Tibial nerve (tissue), 4 donors: ENCODE results near the gene CPNE4. TPM values are rescaled to one million over a fixed set of nuclear protein-coding genes. Genes with fewer than 3 reads are reported as not detected.
A peak's percentile ranks its signal among the peaks of the same experiment; 100 is the strongest.

ENCODE experiments used
- DNase-seq, 2 donors: peaks; one replicate each; pipeline ENCODE4 v3.0.0-alpha.2; 2019; ENCODE audit warnings: low spot score in 2 of 2
- H3K27ac ChIP-seq, 4 donors: fragments of 200-600 bp; sonication (generic) in 3 of 4; one replicate each; pipeline ENCODE4 v1.5.1; 2017 to 2019; ENCODE audit warnings: mild to moderate bottlenecking in 1 of 4
- H3K27me3 ChIP-seq, 2 donors: fragments of 200-600 bp; sonication (generic) in 1 of 2; one replicate each; pipeline versions ENCODE4 v1.5.1 to v1.6.0; 2017 to 2019
- H3K36me3 ChIP-seq, 3 donors: fragments of 200-600 bp; sonication (generic); one replicate each; pipeline ENCODE4 v1.5.1; 2018 to 2019
- H3K4me1 ChIP-seq, 4 donors: fragments of 200-600 bp; sonication (generic) in 3 of 4; one replicate each; pipeline ENCODE4 v1.5.1; 2017 to 2019
- H3K4me3 ChIP-seq, 4 donors: fragments of 200-600 bp; sonication (generic) in 3 of 4; one replicate each; pipeline ENCODE4 v1.5.1; 2017 to 2019; ENCODE audit warnings: mild to moderate bottlenecking in 1 of 4, moderate library complexity in 1 of 4
- H3K9me3 ChIP-seq, 4 donors: fragments of 200-600 bp; sonication (generic) in 3 of 4; one replicate each; pipeline ENCODE4 v1.5.1; 2017 to 2019
- EP300 ChIP-seq, 2 donors: sonication (generic); formaldehyde crosslinking; IDR thresholded peaks; one replicate each; pipeline ENCODE4 v1.6.1; 2017; ENCODE audit warnings: antibody characterized with exemption in 2 of 2, mild to moderate bottlenecking in 1 of 2
- POLR2A ChIP-seq, 2 donors: fragments of 450-650 bp; IDR thresholded peaks; one replicate each; pipeline ENCODE4 v1.6.1; 2017; ENCODE audit warnings: antibody characterized with exemption in 2 of 2, mild to moderate bottlenecking in 2 of 2, moderate library complexity in 2 of 2
- WGBS, 2 donors: methylation state at CpG; one replicate each; pipeline ENCODE4 v1.1.5; 2018; 5-methylcytosine and 5-hydroxymethylcytosine counted together
- total RNA-seq, 4 donors: library from RNA; depleted of rRNA; stranded (reverse); fragments of >200 nt; gene quantifications; one replicate each; pipeline ENCODE4 v1.1.0, GENCODE V29; 2016
- TF ChIP-seq, protein P1 (sequence below), 5 experiments: fragments of 200-600 bp in 3 of 5; fragments of 450-650 bp in 2 of 5; sonication (generic) in 3 of 5; IDR thresholded peaks; one replicate each; pipeline ENCODE4 v1.5.1; 2016 to 2019; ENCODE audit warnings: antibody characterized with exemption in 5 of 5, mild to moderate bottlenecking in 3 of 5, moderate library complexity in 2 of 5

CPNE4 gene
- total RNA-seq, 4 donors from 2014 or later, result 0.20 TPM; not detected in 3

DNA sequence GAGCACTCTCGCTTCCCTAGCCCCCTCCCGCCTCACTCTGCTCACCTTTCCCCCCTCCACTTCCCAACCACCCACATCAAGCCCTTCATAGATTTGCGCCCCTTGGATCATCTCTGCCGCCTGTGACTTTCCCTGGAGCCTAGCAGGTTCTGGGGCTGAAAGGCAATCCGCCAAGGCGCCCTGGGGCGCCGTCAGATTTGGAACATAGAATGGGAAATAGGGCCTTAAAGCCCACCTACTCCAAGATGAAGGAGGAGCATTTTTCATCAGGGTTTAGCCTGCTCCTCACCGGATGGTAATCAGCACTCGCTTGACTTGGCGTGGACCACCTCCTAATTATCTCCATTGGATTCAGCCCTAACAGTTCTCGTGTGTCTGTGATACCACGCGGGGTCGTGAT lies 1.3 kb downstream of the CPNE4 start:
- 10% methylated on average over 14 to 15 of the region's 15 CpGs for WGBS, 2 donors
- H3K27ac ChIP-seq, result no peak overlapping the region
- H3K36me3 ChIP-seq, result no peaks in the 10 kb centered on the region
- peaks cover 0 to 28% (median 0%) of the 10 kb centered on the region in 4 donors for H3K4me1 ChIP-seq
- TF ChIP-seq EP300 (IDR thresholded peaks at IDR 0.05) (no peak), POLR2A (IDR thresholded peaks at IDR 0.05) (no peak)
- TF ChIP-seq, protein P1, sequence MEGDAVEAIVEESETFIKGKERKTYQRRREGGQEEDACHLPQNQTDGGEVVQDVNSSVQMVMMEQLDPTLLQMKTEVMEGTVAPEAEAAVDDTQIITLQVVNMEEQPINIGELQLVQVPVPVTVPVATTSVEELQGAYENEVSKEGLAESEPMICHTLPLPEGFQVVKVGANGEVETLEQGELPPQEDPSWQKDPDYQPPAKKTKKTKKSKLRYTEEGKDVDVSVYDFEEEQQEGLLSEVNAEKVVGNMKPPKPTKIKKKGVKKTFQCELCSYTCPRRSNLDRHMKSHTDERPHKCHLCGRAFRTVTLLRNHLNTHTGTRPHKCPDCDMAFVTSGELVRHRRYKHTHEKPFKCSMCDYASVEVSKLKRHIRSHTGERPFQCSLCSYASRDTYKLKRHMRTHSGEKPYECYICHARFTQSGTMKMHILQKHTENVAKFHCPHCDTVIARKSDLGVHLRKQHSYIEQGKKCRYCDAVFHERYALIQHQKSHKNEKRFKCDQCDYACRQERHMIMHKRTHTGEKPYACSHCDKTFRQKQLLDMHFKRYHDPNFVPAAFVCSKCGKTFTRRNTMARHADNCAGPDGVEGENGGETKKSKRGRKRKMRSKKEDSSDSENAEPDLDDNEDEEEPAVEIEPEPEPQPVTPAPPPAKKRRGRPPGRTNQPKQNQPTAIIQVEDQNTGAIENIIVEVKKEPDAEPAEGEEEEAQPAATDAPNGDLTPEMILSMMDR (IDR thresholded peaks at IDR 0.05), result no peak
- peaks cover 0 to 54% of the 10 kb centered on the region in 2 donors for H3K27me3 ChIP-seq
- DNase-seq, result no peak
- H3K4me3 ChIP-seq, result no peak overlapping the region
- no peaks in the 10 kb centered on the region for H3K9me3 ChIP-seq

DNA sequence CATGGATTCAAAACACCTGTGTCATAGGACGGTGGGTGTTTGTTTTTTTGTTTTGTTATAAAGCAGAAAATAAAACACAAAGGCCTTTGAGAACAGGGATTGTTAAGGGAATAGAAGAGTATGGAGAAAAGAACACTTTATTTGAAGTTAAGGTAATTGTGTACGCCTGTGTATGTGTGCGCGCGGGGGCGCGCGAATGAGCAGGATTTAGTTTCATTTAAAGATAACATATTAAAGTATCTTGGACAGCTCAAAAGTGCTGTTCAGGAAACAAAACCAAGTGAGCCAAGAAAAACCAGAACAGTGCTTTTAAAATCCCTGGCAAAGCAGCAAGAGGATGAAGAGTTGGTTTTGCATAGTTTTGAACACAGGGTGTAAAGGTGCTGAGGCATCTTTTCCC lies 1.9 kb downstream of the CPNE4 start:
- no peak for DNase-seq
- Histone ChIP-seq H3K27me3 (peaks cover 0 to 52% of the 10 kb centered on the region in 2 donors), H3K36me3 (no peaks in the 10 kb centered on the region), H3K27ac (no peak overlapping the region), H3K9me3 (no peaks in the 10 kb centered on the region), H3K4me3 (no peak overlapping the region), H3K4me1 (peaks cover 0 to 28% (median 0%) of the 10 kb centered on the region in 4 donors)
- WGBS, 2 donors, result 75 to 81% methylated on average over 8 of the region's 8 CpGs
- TF ChIP-seq, protein P1 (IDR thresholded peaks at IDR 0.05), result no peak

DNA sequence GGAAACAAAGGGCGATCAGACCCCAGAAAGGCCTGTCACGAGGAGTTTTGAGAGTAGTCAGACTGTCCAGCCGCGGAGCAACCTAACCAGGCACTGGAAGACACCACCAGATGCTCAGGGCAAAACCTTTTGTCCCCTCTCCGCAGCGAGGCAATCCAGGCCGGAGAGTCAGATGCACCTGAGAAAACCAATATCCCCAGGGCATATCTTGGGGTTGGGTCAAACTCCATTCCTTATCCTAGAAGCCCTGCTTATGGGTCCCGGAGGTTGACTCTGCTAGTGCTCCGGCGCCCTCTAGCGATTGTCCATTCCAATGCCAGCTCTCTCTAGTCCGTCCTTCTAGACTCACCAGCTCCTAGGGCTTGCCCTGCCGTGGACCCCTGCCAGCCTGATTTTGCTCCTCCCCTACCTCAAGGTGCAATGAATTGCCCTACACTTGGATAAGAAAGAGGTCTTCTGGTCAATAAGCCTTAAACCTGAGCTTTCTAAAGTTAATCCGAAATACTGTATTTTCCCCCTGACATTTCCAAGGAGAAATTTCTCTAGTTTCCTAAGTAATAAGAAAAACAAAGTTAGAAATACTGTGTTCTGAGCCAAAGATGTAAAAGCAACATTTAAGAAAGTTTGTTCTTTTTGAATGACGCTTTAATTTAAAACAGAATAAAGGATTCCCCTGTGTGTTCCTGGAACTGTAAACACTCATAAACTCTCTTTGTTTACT lies 5.5 kb downstream of the CPNE4 start:
- WGBS, 2 donors, result 22% methylated on average over 15 of the region's 15 CpGs
- H3K27me3 ChIP-seq, result peaks cover 0 to 16% of the 10 kb centered on the region in 2 donors
- no peaks in the 10 kb centered on the region for H3K36me3 ChIP-seq
- H3K27ac ChIP-seq, result no peak overlapping the region
- peak; percentile 60 to 83 for DNase-seq
- TF ChIP-seq POLR2A (IDR thresholded peaks at IDR 0.05) (no peak), EP300 (IDR thresholded peaks at IDR 0.05) (no peak)
- TF ChIP-seq, protein P1 (IDR thresholded peaks at IDR 0.05), result peak; percentile 59 to 74 (median 61)
- H3K4me1 ChIP-seq, result peaks cover 0 to 18% (median 0%) of the 10 kb centered on the region in 4 donors
- H3K4me3 ChIP-seq, result no peak overlapping the region
- no peaks in the 10 kb centered on the region for H3K9me3 ChIP-seq

DNA sequence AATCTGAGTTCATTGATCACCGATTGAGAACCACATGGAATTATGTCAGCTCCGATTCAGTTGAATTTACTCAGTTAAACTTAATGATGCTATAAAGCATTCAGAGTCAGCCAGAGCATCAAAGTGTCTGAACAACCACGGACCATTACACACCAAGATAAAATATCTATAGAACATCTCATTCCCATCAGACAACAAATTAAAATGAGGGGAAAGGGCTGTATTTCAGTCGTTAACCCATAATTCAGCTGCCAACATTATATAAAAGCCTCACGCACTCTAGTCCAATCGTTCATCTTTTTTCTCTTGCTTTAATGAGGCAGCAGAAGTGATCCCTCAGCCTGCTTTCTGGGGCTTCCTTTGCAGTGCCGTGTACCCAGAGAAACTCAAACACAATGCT lies 11.9 kb downstream of the CPNE4 start:
- H3K4me1 ChIP-seq, result no peaks in the 10 kb centered on the region
- TF ChIP-seq EP300 (IDR thresholded peaks at IDR 0.05) (no peak), POLR2A (IDR thresholded peaks at IDR 0.05) (no peak)
- TF ChIP-seq, protein P1 (IDR thresholded peaks at IDR 0.05), result no peak
- H3K36me3 ChIP-seq, result no peaks in the 10 kb centered on the region
- no peak overlapping the region for H3K4me3 ChIP-seq
- WGBS, 2 donors, result 59 to 62% methylated on average over 7 of the region's 7 CpGs
- DNase-seq, result no peak
- H3K27ac ChIP-seq, result no peak overlapping the region
- no peaks in the 10 kb centered on the region for H3K27me3 ChIP-seq
- no peaks in the 10 kb centered on the region for H3K9me3 ChIP-seq

DNA sequence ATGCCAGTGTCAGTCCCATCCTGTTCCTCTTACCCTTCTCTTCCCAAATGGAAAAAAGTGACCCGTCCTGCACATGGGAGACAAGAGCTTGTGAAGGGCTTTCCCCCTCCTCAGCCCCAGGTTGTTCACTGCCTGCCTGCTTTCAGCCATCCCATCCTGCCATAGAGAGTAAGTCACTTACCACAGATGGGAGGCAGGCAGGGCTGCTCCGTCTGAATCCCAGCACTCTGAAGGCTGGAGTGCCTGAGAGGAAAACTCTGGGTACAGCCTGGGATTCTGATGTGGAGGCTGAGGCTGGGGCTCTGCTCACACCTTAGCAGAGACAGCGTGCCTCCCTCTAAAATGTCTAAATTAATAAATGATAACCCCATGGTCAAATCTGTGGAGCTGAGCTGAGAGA lies 14.8 kb downstream of the CPNE4 start:
- 15 to 27% methylated on average over 2 to 3 of the region's 3 CpGs for WGBS, 2 donors
- no peak for DNase-seq
- H3K36me3 ChIP-seq, result no peaks in the 10 kb centered on the region
- no peak overlapping the region for H3K27ac ChIP-seq
- H3K4me1 ChIP-seq, result no peaks in the 10 kb centered on the region
- H3K4me3 ChIP-seq, result no peak overlapping the region
- no peaks in the 10 kb centered on the region for H3K27me3 ChIP-seq
- TF ChIP-seq, protein P1 (IDR thresholded peaks at IDR 0.05), result no peak
- no peak for TF ChIP-seq POLR2A (IDR thresholded peaks at IDR 0.05)
- no peak for TF ChIP-seq EP300 (IDR thresholded peaks at IDR 0.05)
- H3K9me3 ChIP-seq, result no peaks in the 10 kb centered on the region
